Measurements from ENCODE around the gene TMEM178A.

The TMEM178A gene

GRCh38 chr2:39668576-39669080, 2.9 kb downstream of the TMEM178A start:
- H3K4me3 ChIP-seq (replicated peaks; ENCODE audit: low read depth, low read length), result no peak overlapping the region
- no peak for TF ChIP-seq CTCF (IDR thresholded peaks at IDR 0.05; ENCODE audit: insufficient read depth, low read length, poor library complexity, severe bottlenecking)
- no peaks in the 10 kb centered on the region for H3K36me3 ChIP-seq (ENCODE audit: control insufficient read depth, insufficient read depth, low read length)
- no peaks in the 10 kb centered on the region; the same call in none of the 2 replicates for H3K27me3 ChIP-seq (replicated peaks; ENCODE audit: control insufficient read depth, insufficient read depth, low read length)
- DNase-seq (ENCODE audit: extremely low read depth, insufficient read length), result no peak

- no peak for DNase-seq (ENCODE audit: extremely low read depth, insufficient read length)
- Histone ChIP-seq H3K27me3 (replicated peaks; ENCODE audit: control insufficient read depth, insufficient read depth, low read length) (no peaks in the 10 kb centered on the region; the same call in none of the 2 replicates), H3K36me3 (ENCODE audit: control insufficient read depth, insufficient read depth, low read length) (no peaks in the 10 kb centered on the region), H3K4me3 (replicated peaks; ENCODE audit: low read depth, low read length) (no peak overlapping the region)
- TF ChIP-seq CTCF (IDR thresholded peaks at IDR 0.05; ENCODE audit: insufficient read depth, low read length, poor library complexity, severe bottlenecking), result no peak
Measured at GRCh38 chr2:39671604-39672003, 5.9 kb downstream of the TMEM178A start.

- DNase-seq (ENCODE audit: extremely low read depth, insufficient read length), result no peak
- H3K36me3 ChIP-seq (ENCODE audit: control insufficient read depth, insufficient read depth, low read length), result no peaks in the 10 kb centered on the region
- H3K27me3 ChIP-seq (replicated peaks; ENCODE audit: control insufficient read depth, insufficient read depth, low read length), result no peaks in the 10 kb centered on the region; the same call in 1 of the 2 replicates
- no peak overlapping the region for H3K4me3 ChIP-seq (replicated peaks; ENCODE audit: low read depth, low read length)
- TF ChIP-seq CTCF (IDR thresholded peaks at IDR 0.05; ENCODE audit: insufficient read depth, low read length, poor library complexity, severe bottlenecking), result no peak
Measured at GRCh38 chr2:39673018-39673417, 7.3 kb downstream of the TMEM178A start.

GRCh38 chr2:39676342-39676741, 10.6 kb downstream of the TMEM178A start:
- Histone ChIP-seq H3K4me3 (replicated peaks; ENCODE audit: low read depth, low read length) (no peak overlapping the region), H3K36me3 (ENCODE audit: control insufficient read depth, insufficient read depth, low read length) (no peaks in the 10 kb centered on the region), H3K27me3 (replicated peaks; ENCODE audit: control insufficient read depth, insufficient read depth, low read length) (no peaks in the 10 kb centered on the region)
- TF ChIP-seq CTCF (IDR thresholded peaks at IDR 0.05; ENCODE audit: insufficient read depth, low read length, poor library complexity, severe bottlenecking), result no peak
- DNase-seq (ENCODE audit: extremely low read depth, insufficient read length), result no peak

- Histone ChIP-seq H3K36me3 (ENCODE audit: control insufficient read depth, insufficient read depth, low read length) (no peaks in the 10 kb centered on the region), H3K27me3 (replicated peaks; ENCODE audit: control insufficient read depth, insufficient read depth, low read length) (no peaks in the 10 kb centered on the region), H3K4me3 (replicated peaks; ENCODE audit: low read depth, low read length) (no peak overlapping the region)
- DNase-seq (ENCODE audit: extremely low read depth, insufficient read length), result no peak
- no peak for TF ChIP-seq CTCF (IDR thresholded peaks at IDR 0.05; ENCODE audit: insufficient read depth, low read length, poor library complexity, severe bottlenecking)
Measured at GRCh38 chr2:39678170-39678569, 12.5 kb downstream of the TMEM178A start.

GRCh38 chr2:39679805-39680204, 14.1 kb downstream of the TMEM178A start:
- Histone ChIP-seq H3K4me3 (replicated peaks; ENCODE audit: low read depth, low read length) (no peak overlapping the region), H3K36me3 (ENCODE audit: control insufficient read depth, insufficient read depth, low read length) (no peaks in the 10 kb centered on the region), H3K27me3 (replicated peaks; ENCODE audit: control insufficient read depth, insufficient read depth, low read length) (no peaks in the 10 kb centered on the region)
- DNase-seq (ENCODE audit: extremely low read depth, insufficient read length), result no peak
- TF ChIP-seq CTCF (IDR thresholded peaks at IDR 0.05; ENCODE audit: insufficient read depth, low read length, poor library complexity, severe bottlenecking), result no peak
